Left ventricle myocardium superior (tissue), 1 donor: Measurements from ENCODE around the gene GET3. TPM values are rescaled to one million over a fixed set of nuclear protein-coding genes. Genes with fewer than 3 reads are reported as not detected.
"Not testable (repeated sequence)": the region's sequence is repeated elsewhere in the genome, so short reads cannot be mapped to it uniquely, and the experiment has no call there.

Experiments
- ATAC-seq: fragments of 200-7000 bp; cut with Tn5 transposase; one replicate; pipeline ENCODE4 v1.9.1; 2020; ENCODE audit warnings: mild to moderate bottlenecking, moderate library complexity
- DNase-seq: peaks from one replicate; pipeline ENCODE4 v3.0.0-alpha.2; 2020
- intact Hi-C: fragments of 100-400 bp; cut with micrococcal nuclease; formaldehyde crosslinking; loops from one replicate; pipeline ENCODE4 v1.11.0; 2022
- total RNA-seq: library from RNA; stranded (reverse); fragmentation: NEBNext Ultra II Directional; extraction: Animal tissue kit (Norgen Biotek cat#: 25700); gene quantifications from one replicate; pipeline ENCODE4 v1.2.1, GENCODE V29; 2021
- donor health status: DM: no; HTN: yes; CAD: no; lungs with severe emphysema.

GET3 gene
- total RNA-seq, 1 donor from 2014 or later: 64.7 TPM

- ATAC-seq (no peak), DNase-seq (no peak)
- intact Hi-C loops: no loop called here
These were observed 50.9 kb downstream of the GET3 start for GRCh38 chr19:12788042-12788681.

- intact Hi-C loops: no loop called here
- DNase-seq: peak; percentile 93
- no peak for ATAC-seq
These were observed 51.4 kb downstream of the GET3 start for GRCh38 chr19:12788682-12789097.

DNA sequence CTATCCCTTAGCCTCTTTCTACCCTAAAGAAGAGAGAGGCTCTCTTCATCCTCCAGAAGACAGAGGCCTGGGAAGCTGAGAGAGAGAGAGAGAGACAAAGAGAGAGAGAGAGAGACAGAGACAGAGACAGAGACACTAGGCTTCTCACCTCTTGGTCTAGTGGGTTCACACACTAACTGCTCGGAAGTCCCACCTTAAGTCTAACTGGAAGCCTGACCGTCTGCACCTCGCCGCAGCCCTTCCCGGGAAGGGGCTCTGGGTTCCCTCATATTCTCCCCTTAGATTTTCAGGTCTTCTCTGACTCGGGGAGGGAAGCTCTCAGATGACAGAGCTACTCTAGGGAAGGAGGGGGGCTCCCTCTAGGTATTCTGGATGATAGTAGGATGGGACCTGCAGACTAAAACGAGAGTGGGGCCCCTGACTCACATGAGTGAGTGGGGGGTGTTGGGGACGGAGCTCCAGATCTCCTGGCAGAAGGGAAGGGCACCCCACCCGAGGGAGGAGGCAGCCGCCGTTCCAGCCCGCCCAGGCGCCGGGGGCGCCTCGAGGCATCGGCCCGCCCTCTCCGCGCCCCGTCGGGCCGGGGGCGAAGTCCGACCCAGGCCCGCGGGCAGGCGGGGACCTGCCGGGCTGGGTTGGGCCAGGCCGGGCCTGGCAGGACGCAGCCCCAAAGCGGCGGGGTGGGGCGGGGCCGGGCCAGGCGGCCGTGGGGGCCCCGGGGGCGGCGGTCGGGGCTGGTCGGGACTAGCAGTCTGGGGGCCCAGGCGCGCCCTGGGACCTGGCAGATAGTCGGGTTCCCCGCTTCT, 52.0 kb downstream of the GET3 start:
- no peak for ATAC-seq
- intact Hi-C loops: no loop called here
- no peak for DNase-seq

- intact Hi-C loops: no loop called here
- DNase-seq: peak; percentile 98
- peak; percentile 56 for ATAC-seq
These were observed 52.8 kb downstream of the GET3 start for GRCh38 chr19:12789904-12790619.

DNA sequence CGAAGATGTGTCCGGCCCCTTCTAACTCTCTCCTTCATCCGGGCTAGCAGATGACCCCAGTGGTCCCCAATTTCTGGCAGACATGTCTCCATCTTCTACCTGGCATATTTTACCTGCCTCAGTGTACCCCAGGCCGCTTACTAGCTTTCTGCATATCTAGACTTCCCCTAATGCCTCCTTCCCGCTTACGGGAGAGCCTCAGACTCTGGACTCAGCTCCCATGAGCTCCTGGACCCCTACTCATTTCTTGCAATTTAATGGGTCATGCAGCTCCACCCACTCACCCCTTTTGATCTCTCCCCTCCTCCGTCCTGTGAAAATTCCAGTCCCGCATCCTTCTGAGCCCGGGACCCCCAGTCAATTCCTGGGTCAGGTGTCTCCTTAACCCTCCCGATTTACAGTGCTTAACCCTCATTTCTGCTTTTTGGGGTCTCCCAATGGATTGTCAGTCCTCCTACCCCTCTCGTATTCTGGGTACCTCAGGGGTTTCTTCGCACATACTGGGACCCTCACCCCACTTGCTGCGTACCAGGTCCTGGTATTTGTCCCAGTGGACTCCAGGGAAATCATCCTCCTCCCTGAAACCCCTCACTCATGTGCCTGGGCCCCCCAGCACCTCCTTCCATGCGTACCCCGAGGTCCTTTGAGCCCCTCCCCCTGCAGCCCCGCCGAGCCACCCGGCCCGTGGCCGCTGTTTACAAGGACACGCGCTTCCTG, 53.5 kb downstream of the GET3 start:
- intact Hi-C loops: no loop called here
- ATAC-seq: no peak

GRCh38 chr19:12791345-12792050, 54.2 kb downstream of the GET3 start, which contains the start of gene JUNB:
Gene JUNB (plus strand): TSS chr19:12791486. CDS start chr19:12791772, 286 bp downstream.
- peak; percentile 68 for ATAC-seq
- intact Hi-C loops: no loop called here
- DNase-seq: peak; percentile 99

More for the DNA sequence above, 53.5 kb downstream of the GET3 start:
- DNase-seq: no peak

DNA sequence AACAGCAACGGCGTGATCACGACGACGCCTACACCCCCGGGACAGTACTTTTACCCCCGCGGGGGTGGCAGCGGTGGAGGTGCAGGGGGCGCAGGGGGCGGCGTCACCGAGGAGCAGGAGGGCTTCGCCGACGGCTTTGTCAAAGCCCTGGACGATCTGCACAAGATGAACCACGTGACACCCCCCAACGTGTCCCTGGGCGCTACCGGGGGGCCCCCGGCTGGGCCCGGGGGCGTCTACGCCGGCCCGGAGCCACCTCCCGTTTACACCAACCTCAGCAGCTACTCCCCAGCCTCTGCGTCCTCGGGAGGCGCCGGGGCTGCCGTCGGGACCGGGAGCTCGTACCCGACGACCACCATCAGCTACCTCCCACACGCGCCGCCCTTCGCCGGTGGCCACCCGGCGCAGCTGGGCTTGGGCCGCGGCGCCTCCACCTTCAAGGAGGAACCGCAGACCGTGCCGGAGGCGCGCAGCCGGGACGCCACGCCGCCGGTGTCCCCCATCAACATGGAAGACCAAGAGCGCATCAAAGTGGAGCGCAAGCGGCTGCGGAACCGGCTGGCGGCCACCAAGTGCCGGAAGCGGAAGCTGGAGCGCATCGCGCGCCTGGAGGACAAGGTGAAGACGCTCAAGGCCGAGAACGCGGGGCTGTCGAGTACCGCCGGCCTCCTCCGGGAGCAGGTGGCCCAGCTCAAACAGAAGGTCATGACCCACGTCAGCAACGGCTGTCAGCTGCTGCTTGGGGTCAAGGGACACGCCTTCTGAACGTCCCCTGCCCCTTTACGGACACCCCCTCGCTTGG, 55.0 kb downstream of the GET3 start:
- DNase-seq: peak; percentile 85
- intact Hi-C loops: no loop called here

DNA sequence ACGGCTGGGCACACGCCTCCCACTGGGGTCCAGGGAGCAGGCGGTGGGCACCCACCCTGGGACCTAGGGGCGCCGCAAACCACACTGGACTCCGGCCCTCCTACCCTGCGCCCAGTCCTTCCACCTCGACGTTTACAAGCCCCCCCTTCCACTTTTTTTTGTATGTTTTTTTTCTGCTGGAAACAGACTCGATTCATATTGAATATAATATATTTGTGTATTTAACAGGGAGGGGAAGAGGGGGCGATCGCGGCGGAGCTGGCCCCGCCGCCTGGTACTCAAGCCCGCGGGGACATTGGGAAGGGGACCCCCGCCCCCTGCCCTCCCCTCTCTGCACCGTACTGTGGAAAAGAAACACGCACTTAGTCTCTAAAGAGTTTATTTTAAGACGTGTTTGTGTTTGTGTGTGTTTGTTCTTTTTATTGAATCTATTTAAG, 55.6 kb downstream of the GET3 start:
- intact Hi-C loops: no loop called here
- ATAC-seq (no peak), DNase-seq (no peak)

More for the DNA sequence above, 55.0 kb downstream of the GET3 start:
- ATAC-seq: no peak

GRCh38 chr19:12793290-12794195, 56.2 kb downstream of the GET3 start:
- DNase-seq (peak; percentile 97), ATAC-seq (peak; percentile 55)
- intact Hi-C loops: loop anchor here (2.0 kb wide), 1 partner anchor 17 kb away; no protein-coding TSS in a partner anchor

DNA sequence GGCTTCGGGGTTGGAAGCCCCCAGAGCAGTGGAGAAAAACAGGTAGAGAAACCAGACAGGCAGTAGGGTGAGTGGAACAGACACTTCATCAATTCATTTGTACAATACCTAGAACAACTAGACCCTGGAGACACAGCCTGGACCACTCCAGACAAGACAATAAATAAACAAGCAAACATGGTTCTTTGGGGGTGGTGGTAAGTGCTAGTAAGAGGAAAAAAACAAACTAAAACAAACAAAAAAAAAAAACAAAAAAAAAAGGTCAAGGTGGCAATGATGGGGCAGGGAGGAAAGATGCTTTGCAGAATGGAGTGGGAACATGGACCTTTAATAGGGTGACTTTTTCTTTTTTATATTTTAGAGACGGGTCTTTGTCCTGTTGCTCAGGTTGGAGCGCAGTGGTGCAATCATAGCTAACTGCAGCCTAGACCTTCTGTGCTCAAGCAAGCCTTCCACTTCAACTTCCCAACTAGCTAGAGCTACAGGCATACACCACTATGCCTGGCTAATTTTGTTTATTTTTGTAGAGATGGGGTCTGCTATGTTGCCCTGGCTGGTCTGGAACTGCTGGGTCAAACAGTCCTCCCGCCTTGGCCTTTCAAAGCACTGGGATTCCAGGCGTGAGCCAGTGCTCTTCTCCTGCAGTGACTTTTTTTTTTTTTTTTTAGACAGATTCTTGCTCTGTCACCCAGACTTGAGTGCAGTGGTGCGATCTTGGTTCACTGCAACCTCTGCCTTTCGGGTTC, 57.1 kb downstream of the GET3 start:
- ATAC-seq (no peak), DNase-seq (no peak)
- intact Hi-C loops: loop anchor here (2.0 kb wide), 1 partner anchor 18 kb away; no protein-coding TSS in a partner anchor

DNA sequence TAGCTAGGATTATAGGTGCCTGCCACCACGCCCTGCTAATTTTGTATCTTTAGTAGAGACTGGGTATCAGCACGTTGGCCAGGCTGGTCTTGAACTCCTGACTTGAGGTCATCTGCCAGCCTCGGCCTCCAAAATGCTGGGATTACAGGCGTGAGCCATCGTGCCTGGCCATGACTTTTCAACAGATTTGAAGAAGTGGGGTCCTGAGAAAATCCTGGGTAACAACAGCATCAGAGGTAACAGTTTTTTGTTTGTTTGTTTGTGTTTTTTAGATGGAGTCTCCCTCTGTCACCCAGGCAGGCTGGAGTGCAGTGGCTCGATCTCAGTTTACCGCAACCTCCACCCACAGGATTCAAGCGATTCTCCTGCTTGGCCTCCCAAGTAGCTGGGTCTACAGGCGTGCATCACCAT, 57.7 kb downstream of the GET3 start:
- DNase-seq: no peak
- no peak for ATAC-seq
- intact Hi-C loops: loop anchor here (2.0 kb wide), 1 partner anchor 18 kb away; no protein-coding TSS in a partner anchor

- ATAC-seq (peak; percentile 9), DNase-seq (peak; percentile 74)
- intact Hi-C loops: no loop called here
These were observed 59.1 kb downstream of the GET3 start for GRCh38 chr19:12796146-12797071.

- DNase-seq: no peak
- intact Hi-C loops: no loop called here
- ATAC-seq: no peak
These were observed 59.9 kb downstream of the GET3 start for GRCh38 chr19:12797141-12797587.

DNA sequence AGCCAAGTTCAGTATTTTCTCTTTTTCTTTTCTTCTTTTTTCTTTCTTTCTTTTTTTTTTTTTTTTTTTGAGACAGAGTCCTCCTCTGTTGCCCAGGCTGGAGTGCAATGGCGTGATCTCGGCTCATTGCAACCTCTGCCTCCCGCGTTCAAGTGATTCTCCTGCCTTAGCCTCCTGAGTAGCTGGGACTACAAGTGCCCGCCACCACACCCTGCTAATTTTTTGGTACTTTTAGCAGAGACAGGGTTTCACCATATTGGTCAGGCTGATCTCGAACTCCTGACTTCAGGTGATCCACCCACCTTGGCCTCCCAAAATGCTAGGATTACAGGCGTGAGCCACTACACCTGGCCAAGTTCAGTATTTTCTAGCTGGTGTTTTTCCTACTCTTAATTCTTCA, 60.3 kb downstream of the GET3 start:
- ATAC-seq, intact Hi-C loops, DNase-seq: not testable (repeated sequence)
